Sigmoid colon (tissue), 7 donors: Measurements from ENCODE around the gene XAF1. TPM values are rescaled to one million over a fixed set of nuclear protein-coding genes. Genes with fewer than 3 reads are reported as not detected.

Experiments used
- DNase-seq: peaks from one replicate; pipeline ENCODE4 v3.0.0-alpha.2; 2019
- H3K27ac ChIP-seq, 4 donors: fragments of 200-600 bp; sonication (generic); one replicate each; pipeline ENCODE4 v1.5.1; 2016 to 2019; ENCODE audit warnings: mild to moderate bottlenecking in 1 of 4
- H3K27me3 ChIP-seq, 3 donors: fragments of 200-600 bp; sonication (generic); one replicate each; pipeline ENCODE4 v1.5.1; 2019; ENCODE audit warnings: mild to moderate bottlenecking in 1 of 3
- H3K36me3 ChIP-seq, 4 donors: fragments of 200-600 bp; sonication (generic); one replicate each; pipeline ENCODE4 v1.5.1; 2016 to 2019
- H3K4me1 ChIP-seq, 4 donors: fragments of 200-600 bp; sonication (generic); one replicate each; pipeline ENCODE4 v1.5.1; 2017 to 2019
- H3K4me3 ChIP-seq, 4 donors: fragments of 200-600 bp; sonication (generic); one replicate each; pipeline ENCODE4 v1.5.1; 2017 to 2019; ENCODE audit warnings: mild to moderate bottlenecking in 2 of 4, moderate library complexity in 1 of 4
- H3K9me3 ChIP-seq, 4 donors: fragments of 200-600 bp in 3 of 4; sonication (generic) in 3 of 4; one replicate each; pipeline versions ENCODE4 v1.5.1 to v1.6.1; 2013 to 2019
- CTCF ChIP-seq, 4 experiments: fragments of 450-650 bp in 3 of 4; fragments of 200-600 bp in 1 of 4; IDR thresholded peaks; one replicate each; pipeline ENCODE4 v1.5.1; 2016 to 2019; ENCODE audit warnings: antibody characterized with exemption in 4 of 4, mild to moderate bottlenecking in 3 of 4, moderate library complexity in 2 of 4
- EP300 ChIP-seq, 4 donors: sonication (generic); formaldehyde crosslinking; IDR thresholded peaks; one replicate each; pipeline ENCODE4 v1.6.1; 2017; ENCODE audit warnings: antibody characterized with exemption in 4 of 4
- POLR2A ChIP-seq, 2 donors: fragments of 450-650 bp; IDR thresholded peaks; one replicate each; pipeline ENCODE4 v1.6.1; 2016; ENCODE audit warnings: antibody characterized with exemption in 2 of 2, mild to moderate bottlenecking in 2 of 2, moderate library complexity in 2 of 2
- POLR2AphosphoS5 ChIP-seq, 4 donors: sonication (generic); formaldehyde crosslinking; IDR thresholded peaks; one replicate each; pipeline ENCODE4 v1.6.1; 2017; ENCODE audit warnings: antibody characterized with exemption in 4 of 4
- WGBS, 2 donors: extraction: QIAGEN DNeasy Blood & Tissue Kit; methylation state at CpG; one replicate each; pipeline ENCODE4 v1.1.7; 2013; 5-methylcytosine and 5-hydroxymethylcytosine counted together
- intact Hi-C: fragments of 100-400 bp; cut with DNase I; formaldehyde crosslinking; loops from one replicate; pipeline ENCODE4 v1.15.1; 2023
- polyA plus RNA-seq, 3 donors: library from polyadenylated mRNA; stranded (reverse); fragments of 200-250 nt; gene quantifications; one replicate each; pipeline ENCODE4 v1.2.3, GENCODE V29; 2013
- total RNA-seq, 4 donors: library from RNA; depleted of rRNA; stranded (reverse); fragments of >200 nt; gene quantifications; one replicate each; pipeline ENCODE4 v1.1.0, GENCODE V29; 2016
- donor health status: healthy with polysubstance abuse.
- donor health status: Bipolar disorder and iron deficiency.
- donor health status: healthy.

XAF1 gene
- total and polyA plus RNA-seq, 7 donors = 3.2 to 64.1 (median 30.0) TPM

DNA sequence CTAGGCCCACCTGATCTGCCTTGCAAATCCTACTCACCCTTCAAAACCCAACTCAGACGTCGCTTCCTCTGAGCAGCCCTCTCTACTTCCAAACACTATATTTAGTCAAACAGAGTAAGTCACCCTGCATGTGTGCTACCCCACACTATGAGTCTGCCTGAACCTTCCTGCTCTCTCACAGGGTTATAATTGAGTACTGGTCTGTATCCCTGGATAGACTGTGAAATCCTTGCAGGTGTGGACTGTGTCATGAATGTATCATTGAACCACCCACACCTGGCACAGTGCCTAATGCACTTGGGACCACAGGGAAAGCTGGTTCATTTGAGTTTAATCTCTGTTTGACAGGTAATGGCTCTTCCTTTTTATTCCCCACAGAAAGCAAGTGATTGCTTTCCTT is 23.6 kb downstream of the XAF1 start:
- Histone ChIP-seq H3K4me1 (peaks cover 0 to 8% (median 3%) of the 10 kb centered on the region in 4 donors), H3K27me3 (peaks cover 0 to 54% (median 8%) of the 10 kb centered on the region in 3 donors), H3K27ac (no peak overlapping the region), H3K9me3 (peaks cover 0 to 7% (median 4%) of the 10 kb centered on the region in 4 donors), H3K4me3 (no peak overlapping the region), H3K36me3 (no peaks in the 10 kb centered on the region)
- no peak for DNase-seq
- intact Hi-C loops = no loop called here
- 63 to 80% methylated on average over 2 of the region's 2 CpGs for WGBS, 2 donors
- no peak for TF ChIP-seq POLR2A (IDR thresholded peaks at IDR 0.05)
- no peak for TF ChIP-seq EP300 (IDR thresholded peaks at IDR 0.05)
- TF ChIP-seq CTCF (IDR thresholded peaks at IDR 0.05) = no peak
- TF ChIP-seq POLR2AphosphoS5 (IDR thresholded peaks at IDR 0.05) = no peak

- TF ChIP-seq POLR2A (IDR thresholded peaks at IDR 0.05) (no peak), POLR2AphosphoS5 (IDR thresholded peaks at IDR 0.05) (no peak), EP300 (IDR thresholded peaks at IDR 0.05) (no peak), CTCF (IDR thresholded peaks at IDR 0.05) (no peak)
- DNase-seq = no peak
- WGBS, 2 donors = 82 to 86% methylated on average over 8 of the region's 8 CpGs
- H3K9me3 ChIP-seq = peaks cover 0 to 3% (median under 1%) of the 10 kb centered on the region in 4 donors
- H3K27me3 ChIP-seq = peaks cover 0 to 48% (median 8%) of the 10 kb centered on the region in 3 donors
- intact Hi-C loops = no loop called here
- H3K4me3 ChIP-seq = no peak overlapping the region
- H3K27ac ChIP-seq = no peak overlapping the region
- peaks cover 0 to 8% (median 3%) of the 10 kb centered on the region in 4 donors for H3K4me1 ChIP-seq
- H3K36me3 ChIP-seq = no peaks in the 10 kb centered on the region
These were observed 24.2 kb downstream of the XAF1 start for GRCh38 chr17:6780001-6780400.

- TF ChIP-seq POLR2A (IDR thresholded peaks at IDR 0.05) (no peak), CTCF (IDR thresholded peaks at IDR 0.05) (no peak), EP300 (IDR thresholded peaks at IDR 0.05) (no peak), POLR2AphosphoS5 (IDR thresholded peaks at IDR 0.05) (no peak)
- DNase-seq = no peak
- H3K4me1 ChIP-seq = peaks cover 0 to 4% (median 2%) of the 10 kb centered on the region in 4 donors
- H3K9me3 ChIP-seq = peaks cover 0 to 5% (median 0%) of the 10 kb centered on the region in 4 donors
- H3K36me3 ChIP-seq = no peaks in the 10 kb centered on the region
- intact Hi-C loops = no loop called here
- H3K4me3 ChIP-seq = no peak overlapping the region
- H3K27ac ChIP-seq = no peak overlapping the region
- peaks cover 0 to 40% (median 8%) of the 10 kb centered on the region in 3 donors for H3K27me3 ChIP-seq
- WGBS, 2 donors = 61 to 77% methylated on average over 3 of the region's 3 CpGs
These were observed 25.0 kb downstream of the XAF1 start for GRCh38 chr17:6780886-6781285.

DNA sequence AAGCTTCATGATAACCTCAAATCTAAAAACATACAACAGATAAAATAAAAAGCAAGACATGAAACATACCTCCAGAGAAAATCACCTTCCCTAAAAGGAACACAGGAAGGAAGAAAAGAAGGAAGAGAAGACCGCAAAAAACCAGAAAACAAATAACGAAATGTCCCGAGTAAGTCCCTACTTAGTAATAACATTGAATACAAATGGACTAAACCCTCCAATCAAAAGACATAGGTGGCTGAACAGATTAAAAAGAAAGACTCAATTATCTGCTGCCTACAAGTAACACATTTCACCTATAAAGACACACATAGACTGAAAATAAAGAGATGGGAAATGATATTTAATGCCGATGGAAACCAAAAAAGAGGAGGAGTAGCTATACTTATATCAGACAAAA is 26.4 kb downstream of the XAF1 start:
- Histone ChIP-seq H3K4me1 (no peaks in the 10 kb centered on the region), H3K9me3 (peaks cover 0 to 5% (median 0%) of the 10 kb centered on the region in 4 donors), H3K27me3 (peaks cover 0 to 28% (median 0%) of the 10 kb centered on the region in 3 donors), H3K36me3 (no peaks in the 10 kb centered on the region), H3K4me3 (no peak overlapping the region), H3K27ac (no peak overlapping the region)
- no peak for DNase-seq
- TF ChIP-seq POLR2AphosphoS5 (IDR thresholded peaks at IDR 0.05) (no peak), POLR2A (IDR thresholded peaks at IDR 0.05) (no peak), EP300 (IDR thresholded peaks at IDR 0.05) (no peak)
- intact Hi-C loops = no loop called here
- WGBS, 2 donors = 88 to 92% methylated on average over 4 of the region's 4 CpGs

DNA sequence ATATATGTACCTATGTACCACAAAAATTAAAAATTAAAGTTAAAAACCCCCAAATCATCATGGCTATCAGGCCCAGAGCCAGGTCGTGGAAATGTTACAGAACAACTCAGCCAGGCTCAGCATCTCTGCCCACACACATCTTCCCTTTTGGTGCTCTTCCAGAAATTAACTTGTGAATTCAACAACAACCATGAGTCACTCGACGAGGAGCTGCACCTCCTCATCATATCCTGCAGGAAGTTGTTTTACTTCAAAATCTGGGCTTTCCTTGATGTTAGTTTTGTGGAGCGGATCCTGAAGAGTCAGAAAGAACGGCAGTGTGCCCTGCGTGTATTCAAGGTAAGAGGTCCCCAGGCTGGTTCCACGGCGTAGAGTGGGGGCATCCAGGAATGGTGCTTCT is 30.8 kb downstream of the XAF1 start:
- H3K4me1 ChIP-seq = no peaks in the 10 kb centered on the region
- no peak for DNase-seq
- 70 to 73% methylated on average over 8 of the region's 8 CpGs for WGBS, 2 donors
- peaks cover 0 to 5% (median 0%) of the 10 kb centered on the region in 4 donors for H3K9me3 ChIP-seq
- no peaks in the 10 kb centered on the region for H3K36me3 ChIP-seq
- H3K4me3 ChIP-seq = no peak overlapping the region
- peaks cover 0 to 23% (median 0%) of the 10 kb centered on the region in 3 donors for H3K27me3 ChIP-seq
- TF ChIP-seq EP300 (IDR thresholded peaks at IDR 0.05) (no peak), CTCF (IDR thresholded peaks at IDR 0.05) (no peak), POLR2A (IDR thresholded peaks at IDR 0.05) (no peak), POLR2AphosphoS5 (IDR thresholded peaks at IDR 0.05) (no peak)
- no peak overlapping the region for H3K27ac ChIP-seq
- intact Hi-C loops = no loop called here
